SH-SY5Y (cell line): ENCODE results near the gene EFHC2.

Experiments
- GATA2 ChIP-seq: IDR thresholded peaks from 2 replicates; pipeline ENCODE4 v1.6.1; 2011; ENCODE audit warnings: mild to moderate bottlenecking, low read depth, low read length
- GATA3 ChIP-seq: IDR thresholded peaks from 2 replicates; pipeline ENCODE4 v1.6.1; 2011; ENCODE audit warnings: low read depth, mild to moderate bottlenecking, low read length, moderate library complexity

GRCh38 chrX:44162964-44163475 is 180.5 kb downstream of the EFHC2 start:
- TF ChIP-seq GATA3 (no peak), GATA2 (no peak)
